Psoas muscle (tissue), 8 donors: ENCODE data around the gene PALD1. TPM values are rescaled to one million over a fixed set of nuclear protein-coding genes. Genes with fewer than 3 reads are reported as not detected.
"Not testable (repeated sequence)": the region's sequence is repeated elsewhere in the genome, so short reads cannot be mapped to it uniquely, and the experiment has no call there.

Experiments
- ATAC-seq, 4 donors: fragments of 200-7000 bp; cut with Tn5 transposase; one replicate each; pipeline ENCODE4 v1.9.1; 2020; ENCODE audit warnings: moderate library complexity in 3 of 4, mild to moderate bottlenecking in 2 of 4
- DNase-seq, 2 donors: peaks; one replicate each; pipeline ENCODE4 v3.0.0-alpha.2; 2020
- H3K27ac ChIP-seq: fragments of 200-600 bp; one replicate; pipeline ENCODE4 v1.8.0; 2022
- H3K27me3 ChIP-seq, 3 donors: fragments of 200-600 bp in 1 of 3; one replicate each; pipeline versions ENCODE4 v1.6.1 to v1.8.0; 2013 to 2022; ENCODE audit warnings: low read length in 2 of 3, mild to moderate bottlenecking in 2 of 3, moderate library complexity in 1 of 3; ENCODE audit not compliant: insufficient read depth in 3 of 3
- H3K36me3 ChIP-seq, 2 donors: fragments of 200-600 bp in 1 of 2; one replicate each; pipeline versions ENCODE4 v1.6.1 to v1.8.0; 2013 to 2022; ENCODE audit warnings: low read depth in 1 of 2, mild to moderate bottlenecking in 1 of 2, moderate library complexity in 1 of 2; ENCODE audit not compliant: insufficient read depth in 1 of 2
- H3K4me1 ChIP-seq: fragments of 200-600 bp; one replicate; pipeline ENCODE4 v1.8.0; 2022
- H3K4me3 ChIP-seq: fragments of 200-600 bp; one replicate; pipeline ENCODE4 v1.8.0; 2022; ENCODE audit warnings: mild to moderate bottlenecking
- H3K9me3 ChIP-seq: fragments of 200-600 bp; one replicate; pipeline ENCODE4 v1.8.0; 2022
- WGBS, 3 donors: extraction: QIAGEN DNeasy Blood & Tissue Kit; methylation state at CpG; one replicate each; pipeline versions ENCODE4 v1.1.6 to v1.1.7; 2013; 5-methylcytosine and 5-hydroxymethylcytosine counted together
- intact Hi-C, 2 donors: fragments of 100-400 bp; cut with DNase I; formaldehyde crosslinking; loops; one replicate each; pipeline versions ENCODE4 v1.11.0 to v1.14.2; 2022
- polyA plus RNA-seq, 3 donors: library from polyadenylated mRNA; stranded (reverse); fragments of 200-250 nt; gene quantifications; one replicate each; pipeline ENCODE4 v1.2.3, GENCODE V29; 2013
- total RNA-seq, 4 donors: library from RNA; stranded (reverse); fragmentation: NEBNext Ultra II Directional in 2 of 4; extraction: Animal tissue kit (Norgen Biotek cat#: 25700) in 2 of 4; gene quantifications; one replicate each; pipeline versions ENCODE4 v1.2.1 to v1.2.4, GENCODE V29; 2021 to 2023
- TF ChIP-seq, protein P1 (sequence below): fragments of 200-600 bp; IDR thresholded peaks from one replicate; pipeline ENCODE4 v1.8.0; 2022; ENCODE audit warnings: antibody characterized with exemption
- donor health status: healthy with polysubstance abuse.
- donor health status: DM: no; HTN: no; CAD: no; lungs with moderate emphysema.
- donor health status: Bipolar disorder and iron deficiency.
- donor health status: healthy.
- donor health status: DM: yes; HTN: yes; CAD: no.
- donor health status: DM: no; HTN: no; CAD: no.
- donor health status: DM: no; HTN: no; CAD: no.
- donor health status: DM: yes; HTN: yes; CAD: no.

Gene PALD1
- total and polyA plus RNA-seq, 7 donors = 1.0 to 4.0 (median 2.8) TPM

DNA sequence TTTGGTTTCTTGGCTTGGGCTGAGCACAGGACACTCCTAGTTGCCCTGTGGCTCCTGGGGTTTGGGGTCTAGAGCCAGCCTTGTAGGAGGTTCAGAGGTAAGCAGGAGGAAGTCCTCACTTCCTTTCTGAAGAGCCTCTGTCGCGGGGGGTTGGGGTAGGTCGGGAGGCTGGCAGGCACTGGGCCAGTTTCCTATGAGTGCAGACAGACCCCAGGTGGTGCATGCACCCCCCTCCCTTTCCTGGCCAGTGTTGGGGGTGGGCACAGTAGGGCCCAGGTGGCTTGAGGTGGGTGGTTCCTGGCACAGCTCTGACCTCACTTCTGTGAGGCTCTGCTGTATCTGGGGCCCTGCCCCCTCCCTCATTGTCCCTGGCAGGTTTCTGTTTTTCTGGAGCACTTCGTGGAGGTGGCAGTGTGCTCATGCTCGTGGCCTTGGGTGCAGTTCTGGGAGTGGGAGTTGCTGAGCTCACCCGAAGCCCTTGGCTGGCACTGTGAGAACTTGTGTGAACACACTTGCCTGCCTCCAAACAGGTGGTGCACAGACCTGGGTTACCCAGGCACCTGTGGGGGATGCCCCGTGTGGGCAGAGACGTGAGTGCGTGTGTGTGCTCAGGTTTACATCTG lies 1.8 kb downstream of the PALD1 start:
- DNase-seq (peak in 1 of 2 donors; percentile 53), ATAC-seq (no peak)
- H3K9me3 ChIP-seq = no peaks in the 10 kb centered on the region
- TF ChIP-seq, protein P1, sequence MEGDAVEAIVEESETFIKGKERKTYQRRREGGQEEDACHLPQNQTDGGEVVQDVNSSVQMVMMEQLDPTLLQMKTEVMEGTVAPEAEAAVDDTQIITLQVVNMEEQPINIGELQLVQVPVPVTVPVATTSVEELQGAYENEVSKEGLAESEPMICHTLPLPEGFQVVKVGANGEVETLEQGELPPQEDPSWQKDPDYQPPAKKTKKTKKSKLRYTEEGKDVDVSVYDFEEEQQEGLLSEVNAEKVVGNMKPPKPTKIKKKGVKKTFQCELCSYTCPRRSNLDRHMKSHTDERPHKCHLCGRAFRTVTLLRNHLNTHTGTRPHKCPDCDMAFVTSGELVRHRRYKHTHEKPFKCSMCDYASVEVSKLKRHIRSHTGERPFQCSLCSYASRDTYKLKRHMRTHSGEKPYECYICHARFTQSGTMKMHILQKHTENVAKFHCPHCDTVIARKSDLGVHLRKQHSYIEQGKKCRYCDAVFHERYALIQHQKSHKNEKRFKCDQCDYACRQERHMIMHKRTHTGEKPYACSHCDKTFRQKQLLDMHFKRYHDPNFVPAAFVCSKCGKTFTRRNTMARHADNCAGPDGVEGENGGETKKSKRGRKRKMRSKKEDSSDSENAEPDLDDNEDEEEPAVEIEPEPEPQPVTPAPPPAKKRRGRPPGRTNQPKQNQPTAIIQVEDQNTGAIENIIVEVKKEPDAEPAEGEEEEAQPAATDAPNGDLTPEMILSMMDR = no peak
- WGBS, 3 donors = 24 to 39% (median 29%) methylated on average over 9 of the region's 9 CpGs
- intact Hi-C loops = no loop called here
- peak overlapping the region; percentile 59 for H3K27ac ChIP-seq
- H3K36me3 ChIP-seq = no peaks in the 10 kb centered on the region
- H3K27me3 ChIP-seq = no peaks in the 10 kb centered on the region
- peaks cover 47% of the 10 kb centered on the region for H3K4me1 ChIP-seq
- H3K4me3 ChIP-seq = peak overlapping the region; percentile 72

DNA sequence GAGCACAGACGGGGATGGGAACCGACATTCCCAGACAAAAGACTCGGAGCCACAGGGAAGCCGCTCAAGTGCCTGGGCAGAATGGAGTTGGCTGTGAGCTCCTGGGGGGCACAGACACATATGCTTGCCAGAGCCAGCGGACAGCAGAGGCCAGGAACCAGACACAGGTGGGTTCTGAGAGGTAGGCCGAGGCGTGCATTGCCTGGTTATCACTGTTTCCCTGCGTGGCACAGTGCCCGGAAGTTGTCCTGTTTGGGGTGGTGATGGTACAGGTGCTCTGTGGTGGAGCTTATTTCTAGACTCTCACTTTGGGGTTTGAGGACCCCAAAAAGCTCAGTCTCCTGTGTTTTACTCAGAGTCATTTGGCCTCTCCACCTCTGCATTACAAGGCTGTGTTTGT lies 2.5 kb downstream of the PALD1 start:
- H3K27ac ChIP-seq = peak overlapping the region; percentile 74
- no peak for DNase-seq

DNA sequence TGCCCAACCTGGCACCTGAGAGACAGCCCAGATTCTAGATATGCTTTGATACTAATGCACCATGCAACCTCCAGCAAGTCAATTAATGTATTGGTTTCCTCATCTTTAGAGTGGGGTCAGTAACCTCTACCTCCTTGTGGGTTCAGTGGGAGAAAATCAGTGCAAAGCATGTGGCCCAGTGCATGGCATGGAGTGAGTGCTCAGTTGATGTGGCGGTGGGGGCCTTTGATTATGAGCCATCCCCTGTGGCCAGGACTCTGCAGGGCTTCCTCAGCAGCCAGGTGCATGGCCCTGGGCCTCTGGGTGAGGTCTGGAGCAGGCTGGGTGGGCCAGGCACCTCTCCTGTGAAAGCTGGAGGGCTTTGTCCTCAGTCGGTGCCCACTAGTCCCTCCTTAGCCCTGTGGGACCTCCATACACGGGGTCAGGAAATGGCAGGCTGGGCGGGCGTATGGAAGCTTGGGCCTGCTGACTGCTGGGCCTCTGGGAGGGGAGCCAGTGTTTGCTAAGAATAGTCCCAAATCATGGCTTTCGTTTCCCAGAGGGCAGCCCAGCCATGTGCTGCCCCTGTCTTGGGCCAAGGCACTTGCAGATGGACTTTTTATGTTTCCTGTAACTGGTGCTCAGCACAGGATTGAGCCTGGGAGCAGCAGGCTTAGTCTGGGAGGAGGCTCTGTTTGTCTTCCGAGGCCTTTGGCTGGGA lies 3.4 kb downstream of the PALD1 start:
- Histone ChIP-seq H3K27me3 (no peaks in the 10 kb centered on the region), H3K4me1 (peaks cover 45% of the 10 kb centered on the region), H3K27ac (peak overlapping the region; percentile 74), H3K4me3 (no peak overlapping the region), H3K9me3 (no peaks in the 10 kb centered on the region), H3K36me3 (no peaks in the 10 kb centered on the region)
- intact Hi-C loops = no loop called here
- 12 to 16% (median 12%) methylated on average over 7 of the region's 7 CpGs for WGBS, 3 donors
- ATAC-seq (peak; percentile 42 to 80 (median 76)), DNase-seq (peak; percentile 52 to 80)
- TF ChIP-seq, protein P1 = no peak

More for the DNA sequence above, 2.5 kb downstream of the PALD1 start:
- Histone ChIP-seq H3K27me3 (no peaks in the 10 kb centered on the region), H3K36me3 (no peaks in the 10 kb centered on the region), H3K9me3 (no peaks in the 10 kb centered on the region), H3K4me3 (no peak overlapping the region), H3K4me1 (peaks cover 45% of the 10 kb centered on the region)
- intact Hi-C loops = no loop called here
- ATAC-seq = no peak
- 78 to 80% (median 79%) methylated on average over 9 of the region's 9 CpGs for WGBS, 3 donors
- TF ChIP-seq, protein P1 = no peak

- Histone ChIP-seq H3K4me1 (peaks cover 45% of the 10 kb centered on the region), H3K9me3 (no peaks in the 10 kb centered on the region), H3K27ac (peak overlapping the region; percentile 74), H3K27me3 (no peaks in the 10 kb centered on the region), H3K36me3 (no peaks in the 10 kb centered on the region), H3K4me3 (no peak overlapping the region)
- ATAC-seq (no peak), DNase-seq (no peak)
- TF ChIP-seq, protein P1 = no peak
- intact Hi-C loops = no loop called here
- WGBS, 3 donors = 73 to 78% (median 73%) methylated on average over 8 of the region's 8 CpGs
These were observed 4.6 kb downstream of the PALD1 start for GRCh38 chr10:70482982-70483760.

DNA sequence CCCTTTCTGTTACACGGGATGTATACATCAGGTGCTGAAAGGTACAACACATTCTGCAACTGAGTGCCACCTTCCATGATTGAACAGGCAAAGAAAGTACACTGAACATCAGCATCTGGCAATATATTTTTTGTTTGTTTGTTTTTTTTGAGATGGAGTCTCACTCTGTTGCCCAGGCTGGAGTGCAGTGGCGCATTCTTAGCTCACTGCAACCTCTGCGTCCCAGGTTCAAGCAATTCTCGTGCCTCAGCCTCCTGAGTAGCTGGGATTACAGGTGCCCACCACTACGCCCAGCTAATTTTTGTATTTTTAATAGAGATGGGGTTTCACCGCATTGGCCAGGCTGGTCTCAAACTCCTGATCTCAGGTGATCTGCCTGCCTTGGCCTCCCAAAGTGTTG lies 5.3 kb downstream of the PALD1 start:
- not testable (repeated sequence) for ATAC-seq

More for the DNA sequence above, 5.3 kb downstream of the PALD1 start:
- H3K27ac ChIP-seq, H3K9me3 ChIP-seq, H3K4me3 ChIP-seq, DNase-seq, H3K36me3 ChIP-seq, H3K27me3 ChIP-seq, intact Hi-C loops: not testable (repeated sequence)
- WGBS, 3 donors = 90 to 93% (median 91%) methylated on average over 6 of the region's 6 CpGs
- peaks cover 44% of the 10 kb centered on the region for H3K4me1 ChIP-seq
